Mucosa of stomach (tissue), 1 donor: ENCODE results near the gene TMEM221.
A peak's percentile ranks its signal among the peaks of the same experiment; 100 is the strongest.

Experiments used
- H3K27me3 ChIP-seq: one replicate; pipeline ENCODE4 v1.7.0; 2013; ENCODE audit warnings: mild to moderate bottlenecking, low read length; ENCODE audit not compliant: control insufficient read depth, insufficient read depth
- H3K36me3 ChIP-seq: one replicate; pipeline ENCODE4 v1.7.0; 2013; ENCODE audit warnings: low read length; ENCODE audit not compliant: control insufficient read depth, insufficient read depth
- H3K4me1 ChIP-seq: one replicate; pipeline ENCODE4 v1.7.0; 2013; ENCODE audit warnings: mild to moderate bottlenecking, low read length; ENCODE audit not compliant: control insufficient read depth, insufficient read depth
- H3K4me3 ChIP-seq: one replicate; pipeline ENCODE4 v1.7.0; 2013; ENCODE audit warnings: low read length
- H3K9ac ChIP-seq: one replicate; pipeline ENCODE4 v1.7.0; 2013; ENCODE audit warnings: mild to moderate bottlenecking, low read length, moderate library complexity
- H3K9me3 ChIP-seq: one replicate; pipeline ENCODE4 v1.7.0; 2013; ENCODE audit warnings: mild to moderate bottlenecking, low read length, moderate library complexity; ENCODE audit not compliant: control insufficient read depth
- donor health status: Pancreatic carcinoma.

TMEM221 gene

DNA sequence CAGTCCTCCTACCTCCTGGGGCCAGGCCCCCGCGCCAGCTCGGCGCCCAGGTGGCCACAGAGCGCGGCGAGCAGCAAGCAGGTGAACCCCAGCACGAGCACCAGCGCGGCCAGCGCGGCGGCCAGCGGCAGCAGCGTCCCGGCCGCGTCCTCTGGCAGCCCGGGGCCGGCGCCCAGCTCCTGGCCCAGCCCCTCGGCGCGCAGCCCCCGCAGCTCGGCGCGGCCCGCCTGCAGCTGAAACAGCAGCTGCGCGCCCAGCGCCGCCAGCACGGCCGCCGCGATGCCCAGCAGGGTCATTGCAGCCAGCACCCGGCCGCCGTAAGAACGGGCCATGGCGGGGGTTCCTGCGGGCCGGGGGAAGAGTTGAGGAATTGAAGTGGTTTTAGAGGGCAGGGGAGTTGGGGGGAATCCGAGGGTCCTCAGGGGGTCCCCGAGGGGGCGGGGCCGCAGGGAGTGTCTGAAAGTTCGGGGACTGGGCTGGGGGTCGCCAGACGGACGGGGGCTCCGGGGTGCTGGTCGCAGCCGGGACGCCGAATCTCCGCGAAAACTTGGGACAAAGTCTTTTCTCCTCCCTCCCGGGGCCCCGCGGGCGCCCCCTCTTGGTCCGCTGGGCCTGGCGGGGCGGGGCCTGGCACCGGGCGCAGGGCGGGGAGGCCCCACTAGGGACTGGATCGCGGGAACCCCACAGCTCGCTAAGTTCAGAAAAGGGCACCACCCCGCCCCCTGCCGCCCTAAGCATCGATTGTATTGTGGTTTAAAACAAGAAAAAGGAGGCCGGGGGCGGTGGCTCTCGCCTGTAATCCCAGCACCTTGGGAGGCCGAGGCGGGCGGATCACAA is at the start of gene TMEM221:
TMEM221 (minus strand) TSS at position 538 of the 837 bp plus-strand sequence; CDS start at position 332, 206 bp downstream.
- peaks cover 14% of the 10 kb centered on the region for H3K27me3 ChIP-seq
- H3K9ac ChIP-seq = no peak within 1 kb of the TSS
- peaks cover 5% of the 10 kb centered on the region for H3K4me1 ChIP-seq
- H3K4me3 ChIP-seq = no peak within 1 kb of the TSS
- H3K9me3 ChIP-seq = no peaks in the 10 kb centered on the region
- H3K36me3 ChIP-seq = no peaks in the 10 kb centered on the region

DNA sequence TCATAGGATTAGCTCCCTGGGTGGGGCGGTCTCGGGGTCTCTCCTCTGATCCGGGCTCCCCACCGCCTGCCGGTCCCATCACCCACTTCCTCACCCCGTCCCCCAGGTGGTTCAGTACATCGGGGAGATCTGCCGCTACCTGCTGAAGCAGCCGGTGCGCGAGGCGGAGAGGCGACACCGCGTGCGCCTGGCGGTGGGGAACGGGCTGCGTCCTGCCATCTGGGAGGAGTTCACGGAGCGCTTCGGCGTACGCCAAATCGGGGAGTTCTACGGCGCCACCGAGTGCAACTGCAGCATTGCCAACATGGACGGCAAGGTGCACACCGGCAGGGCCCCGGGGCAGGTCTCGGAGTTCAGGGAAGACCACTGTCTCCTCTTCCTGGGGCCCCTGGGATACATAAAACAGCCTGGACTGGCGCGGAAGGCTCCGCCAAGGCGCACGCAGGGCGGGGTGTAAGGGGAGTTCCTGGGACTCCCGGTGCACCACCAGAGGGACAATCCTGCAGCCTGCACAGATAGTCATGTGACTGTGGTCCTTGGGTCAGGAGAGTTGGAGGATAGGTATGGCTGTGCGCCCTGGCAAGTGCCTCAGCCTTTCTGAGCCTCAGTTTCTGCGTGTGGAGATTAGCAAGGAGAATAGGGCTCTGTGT is 48.8 kb upstream of the TMEM221 start:
- Histone ChIP-seq H3K9me3 (no peaks in the 10 kb centered on the region), H3K36me3 (peaks cover 7% of the 10 kb centered on the region), H3K9ac (no peak overlapping the region), H3K4me3 (no peak overlapping the region), H3K4me1 (no peaks in the 10 kb centered on the region), H3K27me3 (no peaks in the 10 kb centered on the region)

DNA sequence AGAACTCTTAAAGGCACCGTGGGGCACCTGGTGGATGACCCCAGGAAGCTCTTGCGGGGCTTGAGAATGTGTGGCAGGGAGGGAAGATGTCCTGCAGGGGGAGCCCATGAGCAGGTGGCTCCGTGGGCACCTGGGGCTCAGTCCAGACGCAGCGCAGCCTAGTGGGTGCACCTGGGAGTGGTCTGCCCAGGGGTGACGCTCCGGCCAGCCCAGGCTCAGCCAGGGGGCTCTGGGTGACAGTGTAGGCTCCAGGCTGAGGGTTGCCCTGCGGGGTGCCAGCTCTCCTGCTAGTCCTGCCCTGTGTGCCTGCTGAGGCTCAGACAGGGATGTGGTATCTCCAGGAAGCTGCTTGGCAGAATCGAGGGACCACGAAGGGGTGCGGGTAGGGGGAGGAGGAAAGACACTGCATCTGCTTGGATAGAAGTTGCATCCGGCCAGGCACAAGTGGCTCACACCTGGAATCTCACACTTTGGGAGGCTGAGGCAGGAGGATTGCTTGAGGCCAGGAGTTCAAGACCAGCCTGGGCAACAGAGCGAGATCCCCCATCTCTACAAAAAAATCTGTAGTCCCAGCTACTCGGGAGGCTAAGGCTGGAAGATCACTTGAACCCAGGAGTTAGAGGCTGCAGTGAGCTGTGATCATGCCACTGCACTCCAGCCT is 48.0 kb upstream of the TMEM221 start:
- Histone ChIP-seq H3K36me3 (peaks cover 7% of the 10 kb centered on the region), H3K27me3 (no peaks in the 10 kb centered on the region), H3K4me1 (no peaks in the 10 kb centered on the region), H3K9me3 (no peaks in the 10 kb centered on the region), H3K9ac (no peak overlapping the region), H3K4me3 (no peak overlapping the region)

DNA sequence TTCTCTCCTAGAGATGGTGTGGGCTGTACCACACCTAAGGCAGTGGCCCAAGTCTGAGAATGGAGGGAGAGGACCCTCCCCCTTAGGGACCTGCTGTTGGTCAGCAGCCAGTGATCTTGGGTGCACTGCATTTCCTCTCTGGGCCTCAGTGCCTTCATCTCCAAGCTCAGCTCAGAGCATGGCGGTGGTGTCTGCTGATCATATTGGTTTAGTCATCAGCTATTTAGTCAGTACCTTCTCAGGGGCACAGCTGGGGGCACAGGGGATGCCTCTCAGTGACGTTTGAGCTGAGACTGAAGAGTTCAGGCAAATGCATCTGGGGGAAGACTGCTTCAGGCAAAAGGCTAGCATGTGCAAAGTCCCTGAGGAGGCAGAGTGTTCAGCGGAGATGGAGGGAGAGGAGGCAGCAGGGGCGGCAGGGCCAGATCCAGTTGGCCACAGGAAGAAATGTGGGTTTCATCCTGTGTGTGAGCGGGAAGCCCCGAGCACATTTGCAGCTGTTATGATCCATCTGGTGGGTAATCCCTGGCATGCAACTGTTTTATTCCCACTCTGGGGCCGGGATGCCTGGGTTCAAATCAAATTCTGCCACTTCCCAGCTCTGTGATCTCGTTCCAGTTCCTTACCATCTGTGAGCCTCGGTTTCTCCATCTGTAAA is 47.3 kb upstream of the TMEM221 start:
- H3K9ac ChIP-seq = no peak overlapping the region
- H3K36me3 ChIP-seq = peaks cover 4% of the 10 kb centered on the region
- no peaks in the 10 kb centered on the region for H3K4me1 ChIP-seq
- no peak overlapping the region for H3K4me3 ChIP-seq
- no peaks in the 10 kb centered on the region for H3K27me3 ChIP-seq
- H3K9me3 ChIP-seq = no peaks in the 10 kb centered on the region

GRCh38 chr19:17491287-17491686 is 42.8 kb upstream of the TMEM221 start:
- Histone ChIP-seq H3K4me1 (peaks cover 21% of the 10 kb centered on the region), H3K9ac (no peak overlapping the region), H3K27me3 (no peaks in the 10 kb centered on the region), H3K9me3 (no peaks in the 10 kb centered on the region), H3K36me3 (no peaks in the 10 kb centered on the region), H3K4me3 (no peak overlapping the region)

DNA sequence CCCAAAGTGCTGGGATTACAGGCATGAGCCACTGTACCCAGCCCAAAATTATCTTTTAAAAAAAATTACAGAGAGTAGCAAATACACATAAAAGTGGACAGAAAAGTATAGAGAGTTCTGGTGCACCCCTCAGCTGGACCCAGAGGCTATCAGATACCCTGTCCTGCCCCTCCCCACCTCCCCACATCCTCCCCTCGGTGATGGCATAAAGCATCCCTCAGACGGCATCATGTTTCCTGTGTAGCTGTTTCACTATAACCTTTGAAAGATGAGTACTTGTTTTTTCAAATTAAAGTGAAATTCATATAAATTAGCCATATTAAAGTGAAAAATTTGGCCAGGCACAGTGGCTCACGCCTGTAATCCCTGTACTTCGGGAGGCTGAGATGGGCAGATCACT is 41.9 kb upstream of the TMEM221 start:
- H3K9ac ChIP-seq = no peak overlapping the region
- H3K4me3 ChIP-seq = no peak overlapping the region
- no peaks in the 10 kb centered on the region for H3K27me3 ChIP-seq
- H3K36me3 ChIP-seq = no peaks in the 10 kb centered on the region
- peaks cover 21% of the 10 kb centered on the region for H3K4me1 ChIP-seq
- no peaks in the 10 kb centered on the region for H3K9me3 ChIP-seq

DNA sequence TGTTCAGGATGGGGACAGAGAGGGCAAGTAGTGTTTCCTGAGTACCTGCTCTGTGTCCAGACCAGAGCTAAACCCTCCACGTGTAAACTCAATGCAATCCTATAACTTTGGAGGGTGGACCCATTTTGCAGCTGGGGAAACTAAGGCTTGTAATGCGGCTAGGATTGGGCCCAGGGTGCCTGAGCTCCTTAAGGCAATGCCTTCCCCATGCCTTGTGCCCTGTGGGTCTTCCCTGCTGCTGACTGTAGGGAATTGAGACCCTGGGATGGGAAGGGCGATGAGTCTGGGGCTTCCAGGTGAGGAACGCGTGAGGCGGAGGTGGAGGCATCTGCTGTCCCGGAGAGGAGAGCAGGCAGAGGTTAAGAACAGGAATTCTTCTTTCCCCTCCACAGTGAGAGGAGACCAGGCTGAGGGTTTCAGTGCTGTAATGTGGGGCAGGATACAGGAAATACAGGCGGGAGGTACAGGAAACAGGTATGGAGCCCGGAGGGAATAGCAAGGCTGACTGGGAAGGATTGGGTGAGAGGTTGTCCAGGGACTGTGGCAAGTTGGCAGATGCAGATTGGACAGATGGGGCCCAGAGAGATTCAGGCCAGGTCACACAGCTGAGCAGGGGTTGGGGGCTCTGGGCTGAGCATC is 41.0 kb upstream of the TMEM221 start:
- no peaks in the 10 kb centered on the region for H3K27me3 ChIP-seq
- no peak overlapping the region for H3K9ac ChIP-seq
- H3K4me3 ChIP-seq = no peak overlapping the region
- H3K36me3 ChIP-seq = no peaks in the 10 kb centered on the region
- peaks cover 26% of the 10 kb centered on the region for H3K4me1 ChIP-seq
- H3K9me3 ChIP-seq = no peaks in the 10 kb centered on the region

GRCh38 chr19:17488593-17489391 is 40.3 kb upstream of the TMEM221 start:
- H3K4me1 ChIP-seq = peaks cover 26% of the 10 kb centered on the region
- peak overlapping the region; percentile 46 for H3K9ac ChIP-seq
- no peaks in the 10 kb centered on the region for H3K36me3 ChIP-seq
- H3K9me3 ChIP-seq = no peaks in the 10 kb centered on the region
- H3K4me3 ChIP-seq = no peak overlapping the region
- no peaks in the 10 kb centered on the region for H3K27me3 ChIP-seq

- no peaks in the 10 kb centered on the region for H3K27me3 ChIP-seq
- no peak overlapping the region for H3K9ac ChIP-seq
- H3K36me3 ChIP-seq = no peaks in the 10 kb centered on the region
- peaks cover 26% of the 10 kb centered on the region for H3K4me1 ChIP-seq
- no peak overlapping the region for H3K4me3 ChIP-seq
- no peaks in the 10 kb centered on the region for H3K9me3 ChIP-seq
These were observed 39.0 kb upstream of the TMEM221 start for GRCh38 chr19:17487284-17488121.

GRCh38 chr19:17486545-17487240 is 38.2 kb upstream of the TMEM221 start:
- H3K36me3 ChIP-seq = no peaks in the 10 kb centered on the region
- no peaks in the 10 kb centered on the region for H3K9me3 ChIP-seq
- no peak overlapping the region for H3K9ac ChIP-seq
- no peaks in the 10 kb centered on the region for H3K27me3 ChIP-seq
- peaks cover 26% of the 10 kb centered on the region for H3K4me1 ChIP-seq
- H3K4me3 ChIP-seq = no peak overlapping the region
